Transverse colon (tissue), 4 donors: Measurements from ENCODE around the gene TP73. TPM values are rescaled to one million over a fixed set of nuclear protein-coding genes. Genes with fewer than 3 reads are reported as not detected.

Source experiments
- DNase-seq: peaks from one replicate; pipeline ENCODE4 v3.0.0-alpha.2; 2019
- H3K27ac ChIP-seq, 4 donors: fragments of 200-600 bp; sonication (generic); 2 replicates each; pipeline ENCODE4 v1.5.1; 2016 to 2018; ENCODE audit warnings: inconsistent platforms in 4 of 4
- H3K27me3 ChIP-seq: fragments of 200-600 bp; sonication (generic); 2 replicates; pipeline ENCODE4 v1.5.1; 2017; ENCODE audit warnings: inconsistent platforms
- H3K36me3 ChIP-seq, 4 donors: fragments of 200-600 bp; sonication (generic); 2 replicates each; pipeline ENCODE4 v1.5.1; 2017 to 2019; ENCODE audit warnings: inconsistent platforms in 4 of 4
- H3K4me1 ChIP-seq, 4 donors: fragments of 200-600 bp; sonication (generic); 2 replicates each; pipeline ENCODE4 v1.5.1; 2017 to 2020; ENCODE audit warnings: inconsistent platforms in 4 of 4
- H3K4me3 ChIP-seq, 4 donors: fragments of 200-600 bp; sonication (generic); 1 replicate in 1 of 4; 2 replicates in 3 of 4; pipeline versions ENCODE4 v1.5.1 to v1.6.1; 2017 to 2019; ENCODE audit warnings: inconsistent platforms in 4 of 4
- H3K9me3 ChIP-seq, 2 donors: fragments of 200-600 bp; sonication (generic); 2 replicates each; pipeline ENCODE4 v1.5.1; 2017 to 2019; ENCODE audit warnings: inconsistent platforms in 2 of 2
- EP300 ChIP-seq: sonication (generic); formaldehyde crosslinking; IDR thresholded peaks from one replicate; pipeline ENCODE4 v1.6.1; 2017; ENCODE audit warnings: antibody characterized with exemption, low read depth
- POLR2A ChIP-seq: fragments of 450-650 bp; IDR thresholded peaks from one replicate; pipeline ENCODE4 v1.6.1; 2016; ENCODE audit warnings: antibody characterized with exemption, mild to moderate bottlenecking, moderate library complexity
- POLR2AphosphoS5 ChIP-seq, 3 donors: sonication (generic); formaldehyde crosslinking; IDR thresholded peaks; one replicate each; pipeline ENCODE4 v1.6.1; 2016; ENCODE audit warnings: antibody characterized with exemption in 3 of 3
- WGBS, 2 donors: methylation state at CpG; one replicate each; pipeline ENCODE4 v1.1.5; 2018; ENCODE audit warnings: low coverage in 1 of 2; 5-methylcytosine and 5-hydroxymethylcytosine counted together
- in situ Hi-C, 4 donors: fragments of 200-750 bp; cut with MboI; loops; one replicate each; pipeline versions ENCODE4 v1.15.0 to v1.15.1; 2017; ENCODE audit warnings: low sequenced_read_pairs in 3 of 4, low pct_ligation_motif_present in 1 of 4, low pct_unique_long_range_greater_than_20kb in 1 of 4
- intact Hi-C: fragments of 100-400 bp; cut with DNase I; formaldehyde crosslinking; loops from one replicate; pipeline ENCODE4 v1.15.1; 2023; ENCODE audit warnings: low total_unique reads
- total RNA-seq, 4 donors: library from RNA; depleted of rRNA; stranded (reverse); fragments of >200 nt; gene quantifications; one replicate each; pipeline ENCODE4 v1.1.0, GENCODE V29; 2016
- TF ChIP-seq, protein P1 (sequence below), 5 experiments: fragments of 200-600 bp in 3 of 5; fragments of 450-650 bp in 2 of 5; sonication (generic) in 3 of 5; IDR thresholded peaks; 1 replicate in 2 of 5; 2 replicates in 3 of 5; pipeline ENCODE4 v1.5.1; 2016 to 2017; ENCODE audit warnings: antibody characterized with exemption in 5 of 5, inconsistent platforms in 3 of 5, mild to moderate bottlenecking in 2 of 5, moderate library complexity in 1 of 5

Gene TP73
- total RNA-seq, 4 donors from 2014 or later: 0.20 to 0.32 TPM; not detected in 2

- peaks cover 0 to 5% (median 0%) of the 10 kb centered on the region in 4 donors for H3K4me1 ChIP-seq
- no peak overlapping the region for H3K4me3 ChIP-seq
- intact Hi-C loops: no loop called here
- in situ Hi-C loops: no loop called here
- no peak for TF ChIP-seq EP300
- TF ChIP-seq POLR2A: no peak
- TF ChIP-seq, protein P1, sequence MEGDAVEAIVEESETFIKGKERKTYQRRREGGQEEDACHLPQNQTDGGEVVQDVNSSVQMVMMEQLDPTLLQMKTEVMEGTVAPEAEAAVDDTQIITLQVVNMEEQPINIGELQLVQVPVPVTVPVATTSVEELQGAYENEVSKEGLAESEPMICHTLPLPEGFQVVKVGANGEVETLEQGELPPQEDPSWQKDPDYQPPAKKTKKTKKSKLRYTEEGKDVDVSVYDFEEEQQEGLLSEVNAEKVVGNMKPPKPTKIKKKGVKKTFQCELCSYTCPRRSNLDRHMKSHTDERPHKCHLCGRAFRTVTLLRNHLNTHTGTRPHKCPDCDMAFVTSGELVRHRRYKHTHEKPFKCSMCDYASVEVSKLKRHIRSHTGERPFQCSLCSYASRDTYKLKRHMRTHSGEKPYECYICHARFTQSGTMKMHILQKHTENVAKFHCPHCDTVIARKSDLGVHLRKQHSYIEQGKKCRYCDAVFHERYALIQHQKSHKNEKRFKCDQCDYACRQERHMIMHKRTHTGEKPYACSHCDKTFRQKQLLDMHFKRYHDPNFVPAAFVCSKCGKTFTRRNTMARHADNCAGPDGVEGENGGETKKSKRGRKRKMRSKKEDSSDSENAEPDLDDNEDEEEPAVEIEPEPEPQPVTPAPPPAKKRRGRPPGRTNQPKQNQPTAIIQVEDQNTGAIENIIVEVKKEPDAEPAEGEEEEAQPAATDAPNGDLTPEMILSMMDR (IDR thresholded peaks at IDR 0.05): no peak
- H3K36me3 ChIP-seq: no peaks in the 10 kb centered on the region
- H3K9me3 ChIP-seq: no peaks in the 10 kb centered on the region
- peaks cover 47% of the 10 kb centered on the region for H3K27me3 ChIP-seq
- no peak overlapping the region for H3K27ac ChIP-seq
- WGBS, 2 donors: 69% methylated on average over 4 of the region's 6 CpGs; no CpG with 5 or more reads in 1 of the 2 donors
- no peak for DNase-seq
Observed at GRCh38 chr1:3716351-3716750, 64.0 kb downstream of the TP73 start.

DNA sequence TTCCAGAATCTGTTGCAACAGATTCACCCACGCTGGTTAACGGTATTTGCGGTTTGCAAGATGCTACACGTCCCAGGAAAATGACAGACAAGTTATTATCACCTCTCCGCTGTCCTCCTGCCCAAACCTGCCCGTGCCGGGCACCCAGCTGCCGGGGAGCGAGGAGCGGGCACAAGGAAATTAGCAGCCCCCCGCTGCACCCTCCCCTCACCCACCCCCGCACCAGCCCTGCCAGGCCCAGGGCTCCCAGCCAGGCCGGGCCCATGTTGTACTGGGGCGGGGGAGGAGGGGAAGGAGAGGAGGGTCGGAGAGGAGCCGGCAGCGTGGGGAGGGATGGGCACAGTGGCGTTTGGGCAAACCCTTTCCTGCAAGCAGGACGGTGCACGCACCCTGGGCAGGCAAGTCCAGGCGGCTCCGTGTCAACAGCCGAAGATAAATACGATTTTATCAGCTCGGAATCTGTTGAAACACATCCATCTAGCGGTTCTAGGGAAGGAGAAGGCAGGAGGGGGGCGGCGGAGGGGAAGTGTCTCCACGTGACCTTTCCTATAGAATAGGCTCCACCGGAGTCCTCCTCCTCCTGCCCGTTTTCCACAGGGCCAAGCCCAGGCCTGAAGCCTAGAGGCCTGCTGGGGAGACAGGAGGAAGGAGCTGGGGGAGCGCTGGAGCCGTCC, 64.9 kb downstream of the TP73 start:
- peaks cover 0 to 5% (median 0%) of the 10 kb centered on the region in 4 donors for H3K4me1 ChIP-seq
- H3K9me3 ChIP-seq: no peaks in the 10 kb centered on the region
- no peaks in the 10 kb centered on the region for H3K36me3 ChIP-seq
- peaks cover 47% of the 10 kb centered on the region for H3K27me3 ChIP-seq
- TF ChIP-seq EP300 (no peak), POLR2A (no peak), POLR2AphosphoS5 (IDR thresholded peaks at IDR 0.05) (no peak)
- TF ChIP-seq, protein P1 (IDR thresholded peaks at IDR 0.05): no peak
- WGBS, 2 donors: 30 to 57% methylated on average over 4 to 33 of the region's 33 CpGs
- no peak for DNase-seq
- H3K27ac ChIP-seq: no peak overlapping the region
- in situ Hi-C loops: no loop called here
- intact Hi-C loops: no loop called here
- no peak overlapping the region for H3K4me3 ChIP-seq

- H3K36me3 ChIP-seq: no peaks in the 10 kb centered on the region
- 25% methylated on average over 37 of the region's 40 CpGs; no CpG with 5 or more reads in 1 of the 2 donors for WGBS, 2 donors
- H3K9me3 ChIP-seq: no peaks in the 10 kb centered on the region
- in situ Hi-C loops (no loop called here), intact Hi-C loops (no loop called here)
- peaks cover 42% of the 10 kb centered on the region for H3K27me3 ChIP-seq
- no peak for TF ChIP-seq POLR2AphosphoS5 (IDR thresholded peaks at IDR 0.05)
- TF ChIP-seq, protein P1 (IDR thresholded peaks at IDR 0.05): no peak
- TF ChIP-seq POLR2A: no peak
- TF ChIP-seq EP300: no peak
- no peak overlapping the region for H3K4me3 ChIP-seq
- H3K4me1 ChIP-seq: peaks cover 0 to 5% (median 0%) of the 10 kb centered on the region in 4 donors
- H3K27ac ChIP-seq: no peak overlapping the region
- DNase-seq: no peak
Observed at GRCh38 chr1:3717715-3718601, 65.6 kb downstream of the TP73 start.

GRCh38 chr1:3718764-3719163, 66.4 kb downstream of the TP73 start:
- 63% methylated on average over 11 of the region's 14 CpGs; no CpG with 5 or more reads in 1 of the 2 donors for WGBS, 2 donors
- no peak for DNase-seq
- H3K36me3 ChIP-seq: no peaks in the 10 kb centered on the region
- peaks cover 0 to 5% (median 0%) of the 10 kb centered on the region in 4 donors for H3K4me1 ChIP-seq
- TF ChIP-seq EP300 (no peak), POLR2AphosphoS5 (IDR thresholded peaks at IDR 0.05) (no peak), POLR2A (no peak)
- TF ChIP-seq, protein P1 (IDR thresholded peaks at IDR 0.05): no peak
- peaks cover 38% of the 10 kb centered on the region for H3K27me3 ChIP-seq
- in situ Hi-C loops: no loop called here
- no peak overlapping the region for H3K4me3 ChIP-seq
- no peak overlapping the region for H3K27ac ChIP-seq
- intact Hi-C loops: no loop called here
- H3K9me3 ChIP-seq: no peaks in the 10 kb centered on the region
